HG03571 (cell line): ENCODE measurements around the gene PCYOX1L.

Experiments
- ATAC-seq: cut with Tn5 transposase; IDR thresholded peaks from one replicate; pipeline ENCODE4 v1.9.1; 2021; ENCODE audit not compliant: unreplicated experiment

Gene PCYOX1L

GRCh38 chr5:149337736-149338135 is 20.1 kb upstream of the PCYOX1L start:
- ATAC-seq = no peak

DNA sequence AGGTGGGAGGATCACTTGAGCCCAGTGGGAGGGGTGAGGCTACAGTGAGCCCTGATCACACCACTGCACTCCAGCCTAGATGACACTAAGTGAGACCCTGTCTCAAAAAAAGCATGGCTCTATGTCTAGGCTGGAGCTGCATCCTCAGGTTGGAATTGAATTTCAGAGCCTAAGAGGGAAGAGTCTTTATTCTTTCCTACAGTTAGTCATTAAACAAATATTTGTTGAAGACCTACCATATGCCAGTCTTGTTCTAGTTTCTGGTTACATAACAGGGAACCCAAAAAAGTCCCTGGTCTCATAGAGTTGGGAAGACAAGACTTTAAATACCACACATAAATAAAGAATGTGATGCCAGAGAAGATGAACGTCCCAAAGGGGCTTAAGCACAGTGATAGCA is 19.5 kb upstream of the PCYOX1L start:
- ATAC-seq = no peak

- no peak for ATAC-seq
Observed at GRCh38 chr5:149340920-149341319, 16.9 kb upstream of the PCYOX1L start.

DNA sequence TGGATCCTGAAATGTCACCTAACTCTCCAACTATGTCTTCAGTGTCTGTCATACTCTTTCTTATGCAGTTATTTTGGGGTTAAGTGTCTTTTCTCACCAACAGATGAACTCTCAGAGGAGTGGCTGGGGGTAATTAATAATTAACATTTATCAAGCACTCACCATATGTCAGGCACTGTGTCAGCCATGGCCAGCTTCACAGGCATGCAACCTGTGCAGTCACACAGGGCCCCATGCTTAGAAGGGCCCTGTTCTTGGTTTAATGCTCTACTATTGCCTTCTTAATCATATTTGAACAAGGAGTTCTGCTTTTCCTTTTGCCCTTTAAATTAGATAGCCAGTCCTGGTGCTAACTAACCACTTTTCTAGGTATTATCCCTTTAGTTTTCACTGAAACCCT is 16.0 kb upstream of the PCYOX1L start:
- no peak for ATAC-seq

DNA sequence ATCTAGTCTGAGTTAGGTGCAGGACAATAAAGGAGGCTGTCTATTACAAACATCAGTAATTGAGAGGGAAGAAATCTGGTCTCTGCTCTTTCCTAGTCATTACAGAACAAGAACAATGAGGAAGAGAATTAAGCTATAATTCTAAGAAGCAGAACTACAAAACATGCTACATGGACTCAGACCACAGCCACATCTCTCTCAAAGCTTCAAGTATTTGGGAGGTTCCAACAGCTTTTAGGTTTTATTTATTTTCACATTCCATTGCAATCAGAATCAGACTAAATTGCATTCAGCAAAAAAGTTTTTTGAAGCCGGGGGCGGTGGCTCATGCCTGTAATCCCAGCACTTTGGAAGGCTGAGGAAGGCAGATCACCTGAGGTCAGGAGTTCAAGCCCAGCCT is 13.7 kb upstream of the PCYOX1L start:
- no peak for ATAC-seq

DNA sequence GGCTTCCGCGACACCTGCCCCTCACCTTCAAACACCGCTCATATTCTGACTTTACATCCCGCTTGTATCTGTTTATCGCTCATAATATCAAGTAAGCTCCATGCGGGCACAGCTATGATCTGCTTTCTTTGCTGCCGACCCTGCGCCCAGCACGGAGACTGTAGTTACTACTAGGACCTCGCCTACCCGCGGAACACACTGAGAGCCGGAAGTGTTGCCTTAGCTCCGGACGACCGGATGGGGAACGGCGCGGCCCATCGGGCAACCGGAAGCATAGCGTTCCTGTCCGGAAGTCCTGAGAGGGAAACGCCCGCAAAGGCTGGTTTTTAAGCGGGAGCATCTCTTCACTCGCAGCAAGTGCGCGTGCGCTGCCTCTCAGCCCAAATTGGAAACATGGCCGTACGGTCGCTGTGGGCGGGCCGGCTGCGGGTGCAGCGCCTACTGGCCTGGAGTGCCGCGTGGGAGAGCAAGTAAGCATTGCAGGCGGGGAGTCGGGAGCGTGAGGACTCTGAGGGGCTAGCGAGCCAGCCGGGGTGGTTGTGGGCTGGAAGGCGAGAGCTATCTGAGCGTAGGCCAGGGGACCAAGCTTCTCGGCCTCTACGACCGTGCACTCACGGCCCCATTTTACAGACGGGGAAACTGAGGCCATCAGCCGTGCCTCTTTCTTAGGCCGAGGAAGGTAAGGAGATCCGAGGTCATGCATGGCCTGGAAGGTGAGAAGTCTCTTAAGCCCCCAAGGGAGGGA is 12.5 kb upstream of the PCYOX1L start, which contains the start of gene GRPEL2:
Gene GRPEL2, plus strand, starts transcription at position 353 of the 745 bp plus-strand sequence. Its CDS starts 41 bp downstream, at position 394.
- ATAC-seq = peak; percentile 96

DNA sequence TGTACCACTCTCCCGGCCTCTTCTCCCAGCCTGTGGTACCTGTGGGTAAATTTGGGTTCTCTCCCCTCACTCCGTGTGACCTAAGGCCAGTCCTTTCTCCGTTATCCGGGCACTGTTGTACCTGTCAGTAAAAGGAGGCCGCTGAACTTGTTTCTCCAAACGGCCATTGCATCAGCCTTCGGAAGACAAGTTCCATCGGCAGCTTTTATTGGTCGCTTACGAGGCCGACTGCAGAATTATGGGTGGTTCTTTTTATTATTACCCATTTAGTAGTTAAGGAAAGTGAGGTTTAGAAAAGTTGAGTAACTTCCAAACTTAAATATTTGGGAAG is 12.0 kb upstream of the PCYOX1L start:
- no peak for ATAC-seq

GRCh38 chr5:149348518-149348917 is 9.3 kb upstream of the PCYOX1L start:
- ATAC-seq = no peak

- no peak for ATAC-seq
Observed at GRCh38 chr5:149349382-149349781, 8.5 kb upstream of the PCYOX1L start.

- ATAC-seq = no peak
Observed at GRCh38 chr5:149352169-149352568, 5.7 kb upstream of the PCYOX1L start.

GRCh38 chr5:149353911-149354310 is 3.9 kb upstream of the PCYOX1L start:
- ATAC-seq = no peak

DNA sequence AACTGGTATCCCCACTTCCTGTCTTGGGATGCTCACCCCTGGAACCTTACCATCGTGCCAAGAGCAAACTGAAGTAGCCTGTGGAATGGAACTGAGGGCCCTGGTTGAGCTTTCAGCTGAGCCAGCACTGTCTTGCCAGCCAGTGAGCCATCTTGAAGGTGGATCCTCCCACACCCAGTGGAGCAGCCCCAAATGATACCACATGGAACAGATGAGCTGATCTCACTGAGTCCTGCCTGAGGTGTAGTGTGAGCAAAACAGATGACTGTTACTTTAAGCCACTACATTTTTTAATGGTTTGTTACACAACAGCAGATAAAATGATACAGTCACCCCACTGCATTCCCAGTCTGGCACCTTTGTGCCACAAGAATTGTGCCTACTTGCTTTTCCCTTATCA is 2.2 kb upstream of the PCYOX1L start:
- ATAC-seq = no peak

GRCh38 chr5:149356391-149356790 is 1.5 kb upstream of the PCYOX1L start:
- ATAC-seq = no peak

DNA sequence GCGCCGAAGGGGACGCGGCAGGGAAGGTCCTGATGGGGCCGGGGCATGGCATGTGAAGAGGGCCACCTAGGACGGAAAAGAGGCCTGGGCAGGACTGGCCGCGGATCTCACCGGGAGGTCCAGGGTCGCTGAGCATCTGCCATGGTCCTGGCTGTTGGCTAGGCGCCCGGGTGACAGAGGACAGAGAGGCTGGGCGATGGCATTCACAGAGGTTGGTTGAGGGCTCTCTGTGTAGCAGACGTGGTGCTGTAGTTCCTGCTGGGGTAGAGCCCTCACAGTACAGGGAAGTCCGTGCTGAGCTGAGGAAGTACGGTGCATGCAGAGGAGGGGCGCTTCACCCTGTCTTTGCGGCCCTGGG is 427 bp downstream of the PCYOX1L start:
- peak; percentile 2 for ATAC-seq

- no peak for ATAC-seq
Observed at GRCh38 chr5:149358868-149359495, 1.1 kb downstream of the PCYOX1L start.

- no peak for ATAC-seq
Observed at GRCh38 chr5:149360272-149360671, 2.4 kb downstream of the PCYOX1L start.

GRCh38 chr5:149362541-149362940 is 4.7 kb downstream of the PCYOX1L start:
- ATAC-seq = no peak

DNA sequence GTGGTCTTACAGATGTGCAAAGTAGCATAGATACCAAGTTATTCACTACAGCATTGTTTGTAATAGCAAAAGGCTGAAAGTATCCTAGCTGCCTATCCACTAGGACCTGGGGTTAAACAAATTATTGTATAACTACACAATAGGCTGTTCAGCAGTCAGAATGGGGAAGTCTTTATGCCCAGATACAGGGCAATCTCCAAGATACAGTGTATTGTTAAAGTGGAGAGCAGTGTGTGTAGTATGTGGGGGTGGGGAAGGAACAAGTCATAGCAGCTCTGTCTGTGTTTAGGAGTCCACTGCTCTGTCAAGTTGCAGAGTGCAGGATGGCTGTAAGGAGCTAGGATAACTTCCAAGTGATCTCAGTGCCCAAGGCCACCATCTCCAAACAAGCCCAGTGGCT is 5.5 kb downstream of the PCYOX1L start:
- no peak for ATAC-seq

GRCh38 chr5:149363936-149364335 is 6.1 kb downstream of the PCYOX1L start:
- no peak for ATAC-seq

DNA sequence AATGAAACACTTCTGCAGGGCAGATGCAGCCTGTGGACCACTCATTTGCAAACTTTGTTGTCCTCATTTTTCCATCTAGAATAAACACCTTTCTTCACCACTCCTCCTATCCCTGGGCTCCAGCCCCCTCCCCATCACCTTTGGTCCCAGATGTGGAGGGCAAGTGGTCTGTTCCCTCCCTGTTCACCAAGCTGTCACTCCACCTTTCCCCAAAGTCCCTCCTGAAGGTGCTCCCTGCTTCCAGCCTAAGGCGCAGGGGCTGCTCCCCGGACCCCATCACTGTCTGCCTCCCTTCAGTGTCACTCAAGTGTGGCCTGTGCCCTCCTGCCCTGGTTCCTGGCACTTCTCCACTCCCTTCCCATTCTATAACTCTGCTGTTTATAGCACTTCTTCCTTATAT is 6.9 kb downstream of the PCYOX1L start:
- ATAC-seq = no peak

GRCh38 chr5:149365418-149365817 is 7.6 kb downstream of the PCYOX1L start:
- ATAC-seq = no peak

DNA sequence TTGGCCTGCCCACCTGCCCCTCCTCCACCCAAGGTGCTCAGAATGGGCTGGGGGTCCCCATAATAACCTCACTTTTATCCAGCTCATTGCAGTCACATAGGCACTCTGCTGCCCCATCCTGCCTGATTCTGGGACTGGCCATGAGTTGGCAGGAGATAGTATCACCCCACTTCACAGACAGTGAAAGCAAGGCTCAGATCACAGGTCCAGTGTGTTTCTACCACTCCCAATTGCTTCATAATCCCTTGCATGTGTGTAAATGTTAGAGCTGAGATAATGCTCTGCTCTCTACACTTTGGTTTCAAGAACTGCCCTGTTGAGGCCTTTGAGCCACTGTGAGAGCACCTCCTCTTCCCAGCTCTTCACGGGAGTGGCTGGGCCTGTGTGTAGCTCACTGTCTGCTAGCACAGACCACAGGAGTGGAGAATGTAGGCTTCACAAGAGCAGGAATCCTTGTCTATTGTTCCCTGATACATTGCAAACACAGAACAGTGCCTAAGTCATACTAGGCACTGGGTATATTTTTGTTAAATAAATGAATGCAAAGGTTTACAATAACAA is 8.4 kb downstream of the PCYOX1L start:
- no peak for ATAC-seq
